GM12891 (cell line): ENCODE data around the gene MBOAT7.
"Not testable (repeated sequence)": the region's sequence is repeated elsewhere in the genome, so short reads cannot be mapped to it uniquely, and the experiment has no call there.

Experiments
- PAX5 ChIP-seq: IDR thresholded peaks from 2 replicates; pipeline ENCODE4 v1.6.1; 2011; ENCODE audit warnings: low read length, moderate library complexity, mild to moderate bottlenecking; ENCODE audit not compliant: insufficient read depth, severe bottlenecking
- POLR2A ChIP-seq: IDR thresholded peaks from 2 replicates; pipeline ENCODE4 v1.6.1; 2011; ENCODE audit warnings: low read depth, low read length, control low read depth
- POLR2AphosphoS5 ChIP-seq: IDR thresholded peaks from 2 replicates; pipeline ENCODE4 v1.6.1; 2011; ENCODE audit warnings: low read depth, low read length, control low read depth
- POU2F2 ChIP-seq: IDR thresholded peaks from 2 replicates; pipeline ENCODE4 v1.6.1; 2011; ENCODE audit warnings: low read depth, mild to moderate bottlenecking, control low read depth, low read length, moderate library complexity
- SPI1 ChIP-seq: IDR thresholded peaks from 2 replicates; pipeline ENCODE4 v1.6.1; 2011; ENCODE audit warnings: low read depth, low read length, control low read depth
- TAF1 ChIP-seq: IDR thresholded peaks from 2 replicates; pipeline ENCODE4 v1.6.1; 2011; ENCODE audit warnings: low read depth, low read length, control low read depth

GRCh38 chr19:54222474-54223276, 33.3 kb upstream of the MBOAT7 start, which contains the start of gene LILRB3:
- not testable (repeated sequence) for TF ChIP-seq POLR2AphosphoS5, POLR2A, TAF1, SPI1, PAX5, POU2F2
